Ovary (tissue), 3 donors: ENCODE data around the gene COMMD4.

Experiments
- EP300 ChIP-seq: sonication (generic); formaldehyde crosslinking; IDR thresholded peaks from one replicate; pipeline ENCODE4 v1.6.1; 2017; ENCODE audit warnings: antibody characterized with exemption
- POLR2A ChIP-seq: fragments of 450-650 bp; IDR thresholded peaks from one replicate; pipeline ENCODE4 v1.6.1; 2017; ENCODE audit warnings: antibody characterized with exemption, mild to moderate bottlenecking, moderate library complexity
- TF ChIP-seq, protein P1 (sequence below), 3 donors: fragments of 450-650 bp in 2 of 3; fragments of 200-600 bp in 1 of 3; IDR thresholded peaks; one replicate each; pipeline versions ENCODE4 v1.5.1 to v1.8.0; 2016 to 2022; ENCODE audit warnings: antibody characterized with exemption in 3 of 3, mild to moderate bottlenecking in 1 of 3
- donor health status: DM: no; HTN: no; CAD: no.

- TF ChIP-seq, protein P1, sequence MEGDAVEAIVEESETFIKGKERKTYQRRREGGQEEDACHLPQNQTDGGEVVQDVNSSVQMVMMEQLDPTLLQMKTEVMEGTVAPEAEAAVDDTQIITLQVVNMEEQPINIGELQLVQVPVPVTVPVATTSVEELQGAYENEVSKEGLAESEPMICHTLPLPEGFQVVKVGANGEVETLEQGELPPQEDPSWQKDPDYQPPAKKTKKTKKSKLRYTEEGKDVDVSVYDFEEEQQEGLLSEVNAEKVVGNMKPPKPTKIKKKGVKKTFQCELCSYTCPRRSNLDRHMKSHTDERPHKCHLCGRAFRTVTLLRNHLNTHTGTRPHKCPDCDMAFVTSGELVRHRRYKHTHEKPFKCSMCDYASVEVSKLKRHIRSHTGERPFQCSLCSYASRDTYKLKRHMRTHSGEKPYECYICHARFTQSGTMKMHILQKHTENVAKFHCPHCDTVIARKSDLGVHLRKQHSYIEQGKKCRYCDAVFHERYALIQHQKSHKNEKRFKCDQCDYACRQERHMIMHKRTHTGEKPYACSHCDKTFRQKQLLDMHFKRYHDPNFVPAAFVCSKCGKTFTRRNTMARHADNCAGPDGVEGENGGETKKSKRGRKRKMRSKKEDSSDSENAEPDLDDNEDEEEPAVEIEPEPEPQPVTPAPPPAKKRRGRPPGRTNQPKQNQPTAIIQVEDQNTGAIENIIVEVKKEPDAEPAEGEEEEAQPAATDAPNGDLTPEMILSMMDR (IDR thresholded peaks at IDR 0.05): no peak
- no peak for TF ChIP-seq POLR2A
- no peak for TF ChIP-seq EP300
Observed at GRCh38 chr15:75355369-75355768, 19.5 kb downstream of the COMMD4 start.
